HG02798 (cell line): ENCODE measurements around the gene TNC.

Source experiments
- ATAC-seq: cut with Tn5 transposase; IDR thresholded peaks from one replicate; pipeline ENCODE4 v1.9.1; 2021; ENCODE audit warnings: mild to moderate bottlenecking; ENCODE audit not compliant: unreplicated experiment, poor library complexity

TNC gene

DNA sequence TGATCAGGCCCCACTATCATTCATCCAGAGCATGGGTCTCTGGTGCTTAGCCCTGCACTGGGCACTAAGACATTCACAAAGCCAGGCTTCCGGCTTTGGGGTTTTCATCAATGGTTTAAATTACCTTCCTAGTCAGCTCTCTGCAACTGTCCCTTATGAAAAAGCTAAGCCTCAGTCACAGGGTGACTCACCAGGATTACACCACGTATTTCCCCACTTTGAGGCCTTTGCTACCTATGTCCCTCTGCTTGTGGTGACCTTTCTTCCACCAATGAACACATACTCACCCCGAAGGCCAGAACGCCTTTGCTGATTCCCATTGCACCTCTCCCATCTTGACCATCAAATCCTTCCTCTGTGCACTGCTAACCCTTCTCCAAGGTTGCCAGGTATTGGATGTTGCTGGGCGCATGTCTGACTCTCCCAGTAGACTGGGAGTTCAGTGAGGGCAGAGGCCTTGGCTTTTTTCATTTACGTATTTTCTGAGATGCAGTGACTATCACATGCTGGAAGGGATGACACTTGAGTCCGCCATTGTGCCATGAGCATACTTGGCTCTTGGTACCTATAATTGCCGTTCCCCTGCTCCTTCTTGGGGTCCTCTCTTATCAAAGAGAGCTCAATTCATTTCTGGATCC is 128.9 kb downstream of the TNC start:
- ATAC-seq = peak; percentile 71

DNA sequence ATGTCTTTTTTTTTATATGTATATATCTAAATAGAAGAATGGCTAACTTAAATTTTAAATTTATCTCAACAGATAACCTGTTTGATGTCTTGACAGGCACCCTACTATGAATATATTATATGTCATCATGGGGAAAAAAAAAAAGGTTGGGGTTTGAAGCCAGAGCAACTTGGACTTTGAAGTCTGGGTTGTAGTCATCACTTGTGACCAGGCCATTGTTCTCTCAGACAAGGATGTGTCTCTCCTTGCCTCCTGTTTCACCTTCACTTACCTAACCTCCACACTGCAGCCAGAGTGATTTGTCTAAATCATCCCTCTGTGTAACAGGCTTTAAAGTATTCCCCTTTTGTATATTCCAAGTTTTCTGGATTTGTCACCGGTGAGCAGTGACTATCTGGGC is 130.8 kb downstream of the TNC start:
- ATAC-seq = no peak

DNA sequence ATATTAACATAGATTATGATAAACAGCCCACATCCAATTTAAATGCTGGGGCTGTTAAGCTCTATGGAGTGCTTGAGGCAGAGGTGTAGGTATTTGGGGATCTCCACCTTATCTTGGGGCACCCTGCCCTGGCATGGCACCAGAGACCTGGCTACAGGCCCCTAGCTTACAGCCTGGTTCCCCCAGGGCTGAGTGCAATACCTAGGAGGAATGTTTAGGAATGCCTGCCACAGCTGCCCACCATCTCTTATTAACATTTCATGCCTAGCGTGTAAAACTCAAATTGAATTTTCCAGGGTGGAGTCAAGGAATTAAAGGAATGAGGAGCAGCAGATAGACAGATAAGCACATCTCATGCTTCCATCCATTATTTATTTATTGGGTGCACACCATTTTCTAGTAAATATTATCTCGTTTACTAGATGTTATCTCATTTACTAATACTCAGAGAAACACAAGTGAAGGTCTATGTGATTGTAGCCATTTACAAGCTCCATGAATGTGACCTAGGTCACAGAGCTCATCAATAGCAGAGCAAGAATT is 131.9 kb downstream of the TNC start:
- no peak for ATAC-seq

DNA sequence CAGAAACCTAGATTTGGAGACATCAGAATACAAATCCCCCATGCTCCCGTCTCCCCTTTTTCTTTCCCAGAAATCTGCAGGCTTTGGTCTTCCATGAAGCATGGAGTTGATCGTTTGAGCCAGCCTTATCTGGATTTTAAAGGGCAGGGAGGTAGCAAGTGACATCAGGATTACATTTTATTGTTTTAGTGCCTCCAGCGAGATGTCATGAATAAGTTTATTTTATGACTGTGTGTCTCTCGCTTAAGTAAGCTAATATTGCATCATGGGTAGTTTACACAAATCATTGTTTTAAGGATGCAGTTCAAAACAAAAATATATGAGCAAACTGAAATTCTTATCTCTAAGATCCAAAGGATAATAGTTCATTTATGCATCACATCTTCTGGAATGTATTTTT is 136.9 kb downstream of the TNC start:
- no peak for ATAC-seq

DNA sequence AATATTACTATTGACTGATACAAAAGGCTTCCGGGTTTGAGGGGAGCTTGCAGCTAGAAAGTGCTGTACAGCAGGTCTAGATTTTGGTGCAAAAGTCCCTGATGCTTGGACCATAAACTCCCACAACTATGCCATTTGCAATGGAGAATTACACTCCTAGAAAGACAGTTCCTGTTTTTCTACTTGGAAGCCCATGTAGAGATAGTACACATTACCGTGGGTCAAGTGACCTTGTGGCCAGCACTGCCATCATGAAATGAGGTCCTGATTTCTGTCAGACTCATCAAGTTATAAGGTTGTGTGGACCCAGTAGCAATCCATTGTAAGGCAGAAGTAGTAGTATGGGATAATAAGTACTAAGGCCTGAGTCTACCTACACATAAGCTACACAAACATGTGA is 144.7 kb downstream of the TNC start:
- no peak for ATAC-seq

DNA sequence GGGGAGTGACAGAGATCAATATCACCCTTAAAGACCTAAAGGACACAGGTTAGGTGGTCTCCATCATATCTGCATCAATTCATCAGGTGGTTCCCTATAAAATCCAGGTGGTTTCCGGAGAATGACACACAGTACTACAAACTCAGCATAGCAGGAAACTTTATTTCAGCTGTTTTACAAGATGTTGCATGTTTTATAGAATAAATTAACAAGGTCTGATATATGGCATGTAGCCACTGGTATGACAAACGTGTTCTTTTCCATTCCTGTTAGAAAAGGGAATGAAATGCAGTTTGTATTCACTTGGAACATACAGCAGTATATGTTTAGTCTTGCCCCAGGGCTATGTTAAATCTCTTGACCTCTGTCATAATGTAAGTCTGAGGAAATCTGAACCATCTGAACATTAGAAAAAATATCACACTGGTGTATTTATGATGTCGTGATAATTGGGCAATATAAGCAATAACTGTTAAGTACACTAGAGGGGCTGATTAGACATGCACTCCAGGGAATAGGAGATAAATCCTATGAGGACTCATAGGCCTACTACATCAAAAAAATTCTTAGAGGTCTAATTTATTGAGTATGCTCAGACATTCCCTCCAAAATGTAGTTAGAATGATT is 145.3 kb downstream of the TNC start:
- ATAC-seq = no peak
